ENCODE results near the gene ABHD17A. TPM values are rescaled to one million over a fixed set of nuclear protein-coding genes. Genes with fewer than 3 reads are reported as not detected.

Gene ABHD17A
- total RNA-seq, 2 donors from 2014 or later, result 96.8 to 143 TPM

GRCh38 chr19:1840541-1841115, 44.7 kb downstream of the ABHD17A start:
- DNase-seq (ENCODE audit: low spot score) (no peak), ATAC-seq (ENCODE audit: insufficient number of reproducible peaks, low FRiP score, low read depth) (no peak)
- Histone ChIP-seq H3K4me3 (no peak overlapping the region), H3K9me3 (no peaks in the 10 kb centered on the region), H3K36me3 (peaks cover 4% of the 10 kb centered on the region), H3K27ac (no peak overlapping the region), H3K4me1 (ENCODE audit: control insufficient read depth in 1 of 2, low read depth in 2 of 2) (peaks cover 6 to 31% of the 10 kb centered on the region in 2 donors), H3K27me3 (replicated peaks; ENCODE audit: insufficient read depth) (no peaks in the 10 kb centered on the region)
- TF ChIP-seq CTCF (IDR thresholded peaks at IDR 0.05), result no peak

- no peak for TF ChIP-seq CTCF (IDR thresholded peaks at IDR 0.05)
- no peak for DNase-seq (ENCODE audit: low spot score)
- ATAC-seq (ENCODE audit: insufficient number of reproducible peaks, low FRiP score, low read depth), result no peak
- Histone ChIP-seq H3K36me3 (peaks cover 4% of the 10 kb centered on the region), H3K4me1 (ENCODE audit: control insufficient read depth in 1 of 2, low read depth in 2 of 2) (peaks cover 6 to 24% of the 10 kb centered on the region in 2 donors), H3K27me3 (replicated peaks; ENCODE audit: insufficient read depth) (no peaks in the 10 kb centered on the region), H3K9me3 (no peaks in the 10 kb centered on the region), H3K4me3 (no peak overlapping the region), H3K27ac (no peak overlapping the region)
These were observed 45.4 kb downstream of the ABHD17A start for GRCh38 chr19:1839658-1840540.

GRCh38 chr19:1837625-1838105, 47.6 kb downstream of the ABHD17A start:
- H3K4me1 ChIP-seq (ENCODE audit: control insufficient read depth in 1 of 2, low read depth in 2 of 2), result peaks cover 0 to 9% of the 10 kb centered on the region in 2 donors
- H3K9me3 ChIP-seq, result no peaks in the 10 kb centered on the region
- no peaks in the 10 kb centered on the region for H3K27me3 ChIP-seq (replicated peaks; ENCODE audit: insufficient read depth)
- peak; percentile 82 for TF ChIP-seq CTCF (IDR thresholded peaks at IDR 0.05)
- peaks cover 3% of the 10 kb centered on the region for H3K36me3 ChIP-seq
- H3K27ac ChIP-seq, result no peak overlapping the region
- no peak overlapping the region for H3K4me3 ChIP-seq
- ATAC-seq (ENCODE audit: insufficient number of reproducible peaks, low FRiP score, low read depth) (no peak), DNase-seq (ENCODE audit: low spot score) (no peak)

GRCh38 chr19:1837222-1837565, 48.1 kb downstream of the ABHD17A start:
- Histone ChIP-seq H3K27me3 (replicated peaks; ENCODE audit: insufficient read depth) (no peaks in the 10 kb centered on the region), H3K4me3 (no peak overlapping the region), H3K27ac (no peak overlapping the region), H3K36me3 (no peaks in the 10 kb centered on the region), H3K9me3 (no peaks in the 10 kb centered on the region), H3K4me1 (ENCODE audit: control insufficient read depth in 1 of 2, low read depth in 2 of 2) (peaks cover 0 to 9% of the 10 kb centered on the region in 2 donors)
- ATAC-seq (ENCODE audit: insufficient number of reproducible peaks, low FRiP score, low read depth), result no peak
- no peak for DNase-seq (ENCODE audit: low spot score)
- TF ChIP-seq CTCF (IDR thresholded peaks at IDR 0.05), result no peak

GRCh38 chr19:1836458-1837221, 48.7 kb downstream of the ABHD17A start:
- H3K4me1 ChIP-seq (ENCODE audit: control insufficient read depth in 1 of 2, low read depth in 2 of 2), result peaks cover 0 to 9% of the 10 kb centered on the region in 2 donors
- no peak overlapping the region for H3K27ac ChIP-seq
- TF ChIP-seq CTCF (IDR thresholded peaks at IDR 0.05), result no peak
- H3K36me3 ChIP-seq, result no peaks in the 10 kb centered on the region
- no peaks in the 10 kb centered on the region for H3K9me3 ChIP-seq
- no peaks in the 10 kb centered on the region for H3K27me3 ChIP-seq (replicated peaks; ENCODE audit: insufficient read depth)
- DNase-seq (ENCODE audit: low spot score) (no peak), ATAC-seq (ENCODE audit: insufficient number of reproducible peaks, low FRiP score, low read depth) (no peak)
- no peak overlapping the region for H3K4me3 ChIP-seq

Data from thoracic aorta (tissue), 2 donors.